Ecto neural progenitor cell (in vitro differentiated cells): Measurements from ENCODE around the gene WIF1.

ENCODE experiments used
- DNase-seq: peaks from one replicate; pipeline ENCODE4 v3.0.0-alpha.2; 2018; ENCODE audit warnings: low spot score

Gene WIF1, protein sequence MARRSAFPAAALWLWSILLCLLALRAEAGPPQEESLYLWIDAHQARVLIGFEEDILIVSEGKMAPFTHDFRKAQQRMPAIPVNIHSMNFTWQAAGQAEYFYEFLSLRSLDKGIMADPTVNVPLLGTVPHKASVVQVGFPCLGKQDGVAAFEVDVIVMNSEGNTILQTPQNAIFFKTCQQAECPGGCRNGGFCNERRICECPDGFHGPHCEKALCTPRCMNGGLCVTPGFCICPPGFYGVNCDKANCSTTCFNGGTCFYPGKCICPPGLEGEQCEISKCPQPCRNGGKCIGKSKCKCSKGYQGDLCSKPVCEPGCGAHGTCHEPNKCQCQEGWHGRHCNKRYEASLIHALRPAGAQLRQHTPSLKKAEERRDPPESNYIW

DNA sequence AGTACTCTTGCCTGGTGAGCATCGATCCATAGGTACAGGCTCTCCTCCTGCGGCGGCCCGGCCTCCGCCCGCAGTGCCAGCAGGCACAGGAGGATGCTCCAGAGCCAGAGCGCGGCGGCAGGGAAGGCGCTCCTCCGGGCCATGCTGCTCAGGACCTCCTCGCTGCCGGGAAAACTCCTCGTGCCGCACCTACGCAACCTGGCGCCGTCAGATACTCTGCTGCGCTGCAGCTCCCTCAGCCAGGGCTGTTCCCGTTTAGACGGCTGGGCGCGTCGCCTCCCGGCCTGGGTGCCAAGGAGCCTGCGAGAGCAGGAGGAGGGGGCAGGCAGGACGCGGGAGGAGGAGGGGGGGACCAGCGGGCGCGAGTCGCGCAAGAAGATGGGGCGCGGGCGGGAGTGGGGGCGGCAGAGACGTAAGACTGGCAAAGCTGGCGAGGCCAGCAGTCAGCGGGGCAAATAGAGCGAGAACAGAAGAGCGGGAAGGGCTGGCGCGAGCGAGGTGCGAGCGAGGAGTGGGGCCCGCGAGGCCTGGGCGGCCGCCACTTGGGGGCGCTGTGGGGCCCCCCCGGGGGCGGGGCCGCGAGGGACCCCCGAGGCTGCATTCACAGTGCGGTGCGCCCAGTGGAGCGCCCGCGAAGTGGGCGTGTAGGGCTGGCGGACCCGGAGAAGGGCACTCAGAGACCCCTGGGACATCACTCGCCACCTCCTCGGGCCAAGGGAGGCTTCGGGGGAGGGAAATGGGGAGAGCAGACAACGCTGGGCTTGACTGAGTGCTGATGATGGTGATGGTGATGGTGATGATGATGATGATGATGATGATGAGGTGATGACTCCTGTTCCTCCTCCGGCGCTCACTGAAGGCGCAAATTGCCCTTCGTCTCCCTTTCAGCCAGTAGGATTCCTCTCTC, at the start of gene WIF1:
TSS of gene WIF1 (minus strand) at position 257 of the 907 bp plus-strand sequence. CDS start at position 143, 114 bp downstream.
- DNase-seq: peak; percentile 82

DNA sequence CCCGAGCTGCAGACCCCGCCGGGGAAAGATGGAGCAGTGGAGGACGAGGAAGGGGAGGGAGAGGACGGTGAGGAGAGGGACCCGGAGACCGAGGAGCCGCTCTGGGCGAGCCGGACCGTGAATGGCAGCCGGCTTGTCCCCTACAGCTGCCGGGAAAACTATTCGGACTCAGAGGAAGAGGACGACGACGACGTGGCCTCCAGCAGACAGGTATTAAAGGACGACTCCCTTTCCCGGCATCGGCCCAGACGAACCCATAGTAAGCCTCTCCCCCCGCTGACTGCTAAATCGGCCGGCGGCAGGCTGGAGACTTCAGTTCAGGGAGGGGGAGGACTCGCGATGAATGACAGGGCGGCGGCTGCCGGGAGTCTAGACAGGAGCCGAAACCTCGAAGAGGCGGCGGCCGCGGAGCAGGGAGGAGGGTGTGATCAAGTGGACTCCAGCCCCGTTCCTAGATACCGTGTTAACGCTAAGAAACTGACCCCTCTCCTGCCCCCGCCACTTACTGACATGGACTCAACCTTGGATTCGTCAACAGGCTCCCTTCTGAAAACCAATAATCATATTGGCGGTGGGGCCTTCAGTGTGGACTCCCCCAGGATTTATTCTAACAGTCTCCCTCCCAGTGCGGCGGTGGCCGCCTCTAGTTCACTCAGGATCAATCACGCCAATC, 49.2 kb upstream of the WIF1 start:
- peak; percentile 86 for DNase-seq

DNA sequence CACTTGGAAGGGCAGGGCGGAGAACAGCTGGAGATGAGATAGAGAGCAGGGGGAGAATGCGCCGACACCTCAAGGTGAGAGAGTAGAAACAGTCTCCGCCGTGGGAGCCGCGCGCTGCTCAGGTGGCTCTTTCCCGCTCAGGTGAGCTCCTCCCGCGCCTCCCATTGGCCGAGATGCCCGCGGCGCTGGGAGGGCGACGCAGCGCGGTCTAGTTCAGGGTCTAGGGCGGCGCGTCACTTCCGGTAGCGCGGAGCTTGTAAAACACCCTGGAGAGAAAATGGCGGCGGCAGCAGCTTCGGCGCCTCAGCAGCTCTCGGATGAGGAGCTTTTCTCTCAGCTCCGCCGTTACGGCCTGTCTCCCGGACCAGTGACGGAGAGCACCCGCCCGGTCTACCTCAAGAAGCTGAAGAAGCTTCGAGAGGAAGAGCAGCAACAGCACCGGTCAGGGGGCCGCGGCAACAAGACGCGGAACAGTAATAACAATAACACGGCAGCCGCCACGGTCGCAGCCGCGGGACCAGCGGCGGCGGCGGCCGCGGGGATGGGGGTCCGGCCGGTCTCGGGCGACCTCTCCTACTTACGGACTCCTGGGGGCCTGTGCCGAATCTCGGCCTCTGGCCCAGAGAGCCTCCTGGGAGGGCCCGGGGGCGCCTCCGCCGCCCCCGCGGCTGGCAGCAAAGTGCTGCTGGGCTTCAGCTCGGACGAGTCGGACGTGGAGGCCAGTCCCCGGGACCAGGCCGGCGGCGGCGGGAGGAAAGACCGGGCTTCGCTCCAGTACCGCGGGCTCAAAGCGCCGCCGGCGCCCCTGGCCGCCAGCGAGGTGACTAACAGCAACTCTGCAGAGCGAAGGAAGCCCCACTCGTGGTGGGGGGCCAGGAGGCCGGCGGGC, 48.5 kb upstream of the WIF1 start, which contains the start of gene LEMD3:
TSS of gene LEMD3 (plus strand) at position 264 of the 889 bp plus-strand sequence. CDS start at position 278, 14 bp downstream.
- peak; percentile 87 for DNase-seq

DNA sequence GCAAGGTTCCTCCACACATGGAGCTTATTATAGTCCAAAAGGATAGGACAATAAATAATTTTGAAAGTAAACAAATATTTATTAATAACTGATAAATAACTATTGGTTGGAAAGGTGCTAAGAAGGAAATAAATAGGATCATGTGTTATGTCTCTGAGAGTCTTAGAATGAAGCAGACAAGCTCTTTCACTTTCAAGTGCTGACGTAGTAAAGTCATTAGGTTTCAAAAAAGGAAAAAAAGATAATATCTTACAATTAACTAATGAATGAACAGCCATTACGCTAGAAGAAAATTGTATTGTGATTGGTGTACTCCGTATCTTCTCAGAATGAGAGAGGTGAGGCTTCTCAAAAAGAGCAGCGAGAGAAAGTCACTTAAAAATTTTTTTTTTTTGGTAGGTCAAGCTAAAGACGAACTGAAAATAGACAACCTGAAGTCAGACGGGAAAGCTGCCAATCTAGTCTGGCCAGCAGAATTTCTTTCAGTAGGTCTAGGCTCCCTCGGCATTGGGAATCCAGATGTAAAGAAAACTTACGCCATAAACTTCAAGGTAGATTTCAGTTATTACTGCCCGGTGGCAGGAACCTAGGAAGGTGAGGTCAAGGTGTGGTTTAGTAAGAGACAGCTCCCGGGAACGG, 47.7 kb upstream of the WIF1 start:
- no peak for DNase-seq

DNA sequence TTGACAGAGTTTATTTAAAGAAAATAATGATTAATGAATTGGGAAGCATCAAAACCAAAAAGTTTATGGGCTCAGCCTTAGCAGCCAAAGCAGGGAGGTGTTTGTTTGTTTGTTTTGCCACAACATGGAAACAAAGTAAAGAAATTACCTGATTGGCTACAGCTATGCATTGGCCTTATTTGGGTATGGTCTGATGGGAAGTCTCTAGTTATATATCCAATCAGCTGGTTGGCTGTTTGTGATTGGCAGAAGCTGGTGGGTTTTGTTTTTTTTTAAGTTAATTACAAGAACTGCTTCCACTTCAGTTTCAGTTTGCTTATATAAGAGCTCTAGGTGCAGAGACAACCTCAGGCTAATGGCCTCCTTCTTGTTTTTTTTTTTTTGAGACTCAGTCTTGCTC, 43.7 kb upstream of the WIF1 start:
- no peak for DNase-seq

DNA sequence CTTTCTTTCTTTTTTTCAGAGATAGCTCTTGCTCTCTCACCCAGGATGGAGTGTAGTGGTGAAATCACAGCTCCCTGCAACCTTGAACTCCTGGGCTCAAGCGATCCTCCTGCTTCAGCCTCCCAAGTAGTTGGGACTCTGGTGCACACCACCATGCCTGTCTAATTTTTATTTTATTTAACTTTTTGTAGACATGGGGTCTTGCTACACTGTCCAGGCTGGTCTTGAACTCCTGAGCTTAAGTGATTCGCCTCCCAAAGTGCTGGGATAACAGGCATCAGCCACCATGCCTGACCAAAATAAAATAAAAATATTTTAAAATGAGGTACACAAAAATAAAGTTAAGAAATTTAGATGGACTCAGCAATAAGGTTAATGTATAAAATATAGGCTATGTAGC, 43.1 kb upstream of the WIF1 start:
- DNase-seq: no peak

DNA sequence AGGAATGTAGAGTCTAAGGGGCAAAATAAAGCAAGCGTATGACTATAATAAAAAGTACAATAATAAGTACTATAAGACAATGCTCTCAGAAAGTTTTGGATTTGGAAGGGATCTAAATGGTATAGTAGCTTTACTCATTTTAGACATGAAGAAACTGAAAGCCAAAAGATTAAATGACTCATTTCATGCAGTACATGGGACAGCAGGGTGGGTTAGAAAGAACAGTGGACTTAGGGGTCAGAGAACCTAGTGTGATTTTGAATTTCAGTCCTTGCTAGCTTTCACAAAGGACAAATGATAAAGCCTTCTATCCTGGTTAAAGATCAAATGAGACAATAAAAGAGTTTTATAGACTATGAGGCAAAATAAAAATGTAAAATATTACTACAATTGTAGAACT, 41.5 kb upstream of the WIF1 start:
- DNase-seq: no peak

DNA sequence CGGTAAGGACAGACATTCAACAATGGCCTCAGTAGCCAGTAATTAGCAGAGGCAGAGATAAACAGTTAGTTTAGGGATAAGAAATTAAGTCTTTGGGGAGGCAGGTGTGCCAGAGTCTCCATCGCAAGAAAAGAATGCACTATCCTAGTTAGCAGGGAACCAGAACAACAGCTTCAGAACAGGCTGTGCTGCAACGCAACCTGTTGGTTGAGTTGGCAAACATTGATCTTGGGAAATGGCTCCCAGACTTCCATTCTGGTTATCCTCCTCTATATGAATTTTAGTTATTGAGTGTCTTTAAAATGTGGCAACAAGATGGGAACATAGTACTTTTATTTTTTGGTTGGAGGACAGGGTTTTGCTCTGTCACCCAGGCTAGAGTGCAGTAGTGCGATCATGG, 36.0 kb upstream of the WIF1 start:
- no peak for DNase-seq

DNA sequence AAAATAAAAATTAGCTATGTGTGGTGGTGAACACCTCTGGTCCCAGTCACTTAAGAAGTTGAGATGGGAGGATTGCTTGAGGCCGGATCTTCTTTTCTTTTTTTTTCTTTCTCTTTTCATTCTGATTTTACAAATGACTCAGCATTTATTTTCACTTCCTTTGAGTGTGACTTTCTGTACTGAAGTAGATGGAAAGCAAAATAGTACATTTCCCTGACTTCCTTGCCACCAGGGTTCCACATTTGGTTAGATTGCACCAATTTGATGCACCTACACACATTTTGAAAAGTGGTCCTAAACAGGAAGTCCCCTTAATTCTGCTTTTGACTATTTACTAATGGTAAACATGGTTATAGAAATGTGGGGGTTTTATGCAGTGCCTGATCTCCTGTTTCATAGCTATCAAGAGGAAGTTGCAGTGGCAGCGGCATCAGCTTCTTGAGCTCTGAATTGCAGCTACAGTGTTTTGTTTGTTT, 35.3 kb upstream of the WIF1 start:
- DNase-seq: no peak

DNA sequence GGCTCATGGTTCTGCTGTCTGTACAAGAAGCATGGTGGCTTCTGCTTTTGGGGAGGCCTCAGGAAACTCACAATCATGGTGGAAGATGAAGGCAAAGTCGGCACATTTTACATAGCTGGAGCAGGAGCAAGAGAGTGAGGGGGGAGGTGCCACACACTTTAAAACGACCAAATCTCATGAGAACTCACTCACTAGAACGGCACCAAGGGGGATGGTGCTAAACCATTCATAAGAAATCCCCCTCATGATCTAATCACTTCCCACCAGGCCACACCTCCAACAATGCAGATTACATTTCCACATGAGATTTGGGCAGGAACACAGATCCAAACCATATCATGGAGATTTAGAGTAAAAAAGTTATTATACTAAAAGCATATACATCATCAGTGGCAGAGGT, 34.7 kb upstream of the WIF1 start:
- DNase-seq: no peak

DNA sequence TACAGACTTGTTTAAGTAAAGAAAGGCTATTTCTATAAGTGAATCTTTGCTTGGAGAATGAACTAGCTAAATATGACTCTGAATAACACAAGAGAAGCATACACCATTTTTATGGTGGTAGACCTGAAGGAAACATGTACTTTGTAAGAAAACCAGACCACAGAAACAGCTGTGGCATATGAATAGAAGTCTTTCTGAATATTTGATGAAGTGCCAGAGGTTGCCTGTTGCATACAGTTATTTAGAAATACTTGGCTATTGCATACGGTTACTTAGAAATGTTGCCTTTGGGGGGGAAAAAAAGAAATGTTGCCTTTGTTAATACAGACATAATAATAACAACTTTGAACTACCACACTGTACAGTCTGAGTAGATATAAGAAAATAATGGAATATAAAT, 31.5 kb upstream of the WIF1 start:
- no peak for DNase-seq

DNA sequence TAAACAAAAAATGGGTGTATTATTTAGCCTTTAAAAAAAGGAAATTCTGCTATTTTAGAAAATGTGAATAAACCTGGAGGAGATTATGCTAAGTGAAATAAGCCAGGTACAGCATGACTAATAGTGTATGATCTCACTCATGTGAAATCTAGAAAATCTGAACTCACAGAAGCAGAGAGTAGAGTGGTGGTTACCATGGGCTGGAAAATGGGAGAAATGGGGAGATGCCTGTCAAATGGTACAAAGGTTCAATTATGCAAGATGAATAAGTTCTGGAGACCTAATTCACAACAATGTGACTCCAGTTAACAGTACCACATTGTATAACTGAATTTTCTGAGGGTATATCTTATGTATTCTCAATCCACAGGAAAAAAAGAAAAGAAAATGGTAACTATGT, 30.9 kb upstream of the WIF1 start:
- no peak for DNase-seq

DNA sequence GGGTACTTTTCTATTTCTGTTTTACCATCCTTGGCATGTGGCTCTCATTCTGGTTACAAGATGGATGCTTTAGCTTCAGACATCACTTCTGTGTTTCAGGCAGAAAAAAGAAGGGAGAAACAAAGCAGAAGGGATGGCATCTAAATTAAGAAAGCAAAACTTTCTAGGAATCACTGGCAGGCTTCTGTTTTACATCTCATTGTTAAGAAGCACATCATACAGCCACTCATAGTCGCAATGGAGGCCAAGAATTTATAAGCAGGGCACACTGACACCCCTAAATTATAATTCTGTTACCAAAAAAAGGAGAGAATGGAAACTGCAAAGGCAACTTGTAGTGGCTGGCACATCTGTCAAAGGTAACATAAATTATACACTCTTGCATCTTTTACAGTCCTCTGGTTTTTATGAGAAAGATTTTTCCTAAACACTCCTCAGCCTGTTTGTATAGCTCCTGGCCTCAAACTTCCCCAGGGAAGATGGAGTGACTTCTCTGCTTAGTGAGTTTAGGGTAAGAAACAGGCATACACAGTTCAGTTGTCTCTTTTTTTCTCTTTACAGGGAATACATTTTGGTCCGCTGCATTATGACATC, 26.3 kb upstream of the WIF1 start:
- DNase-seq: no peak

DNA sequence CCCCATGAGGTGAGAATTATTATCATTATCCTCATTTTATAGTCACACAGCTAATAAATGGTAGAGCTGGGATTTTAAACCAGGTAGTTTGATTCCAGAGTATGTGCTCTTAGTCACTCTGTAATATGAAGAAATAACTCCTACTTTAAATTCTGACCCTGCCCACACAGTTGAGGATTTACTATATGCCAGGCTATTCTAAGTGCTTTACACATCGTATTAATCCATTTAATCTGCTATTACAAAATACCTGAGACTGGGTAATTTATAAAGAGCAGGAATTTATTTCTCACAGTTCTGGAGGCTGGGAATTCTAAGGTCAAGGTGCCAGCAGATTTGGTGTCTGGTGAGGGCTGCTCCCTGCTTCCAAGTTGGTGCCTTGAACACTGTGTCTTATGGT, 19.6 kb upstream of the WIF1 start:
- DNase-seq: no peak

DNA sequence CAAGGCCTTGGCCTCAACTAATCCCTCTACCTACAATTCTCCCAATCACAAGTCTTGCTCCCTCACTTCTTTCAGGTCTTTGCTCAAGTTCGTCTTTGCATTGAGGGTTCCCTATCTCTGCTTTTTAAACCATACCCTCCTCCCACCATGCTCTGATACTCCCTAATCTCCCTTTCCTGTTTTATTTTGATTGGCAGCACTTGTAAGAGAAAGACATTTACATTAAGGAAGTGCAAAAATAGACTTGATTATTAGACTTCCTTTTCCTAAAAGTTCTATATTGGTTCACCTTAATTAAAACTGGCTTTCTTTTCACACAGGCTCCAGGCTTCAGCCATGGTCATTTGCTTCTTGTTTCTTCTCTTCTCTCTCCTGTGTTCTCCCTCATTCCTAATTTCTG, 18.3 kb upstream of the WIF1 start:
- DNase-seq: no peak

DNA sequence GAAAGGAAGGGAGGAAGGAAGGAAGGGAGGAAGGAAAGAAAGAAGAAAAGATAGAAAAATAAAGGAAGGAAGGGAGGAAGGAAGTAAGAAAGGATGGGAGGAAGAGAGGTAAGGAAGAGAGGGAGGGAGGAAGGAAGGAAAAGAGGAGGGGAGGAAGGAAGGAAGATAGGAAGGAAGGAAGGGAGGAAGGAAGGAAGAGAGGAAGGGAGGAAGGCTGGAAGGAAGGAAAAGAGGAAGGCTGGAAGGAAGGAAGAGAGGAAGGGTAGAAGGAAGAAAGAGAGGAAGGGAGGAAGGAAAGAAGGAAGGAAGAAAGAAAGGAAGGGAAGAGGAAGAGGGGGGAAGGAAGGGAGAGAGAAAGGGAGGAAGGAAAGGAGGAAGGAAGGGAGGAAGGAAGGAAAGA, 12.8 kb upstream of the WIF1 start:
- DNase-seq: no peak

DNA sequence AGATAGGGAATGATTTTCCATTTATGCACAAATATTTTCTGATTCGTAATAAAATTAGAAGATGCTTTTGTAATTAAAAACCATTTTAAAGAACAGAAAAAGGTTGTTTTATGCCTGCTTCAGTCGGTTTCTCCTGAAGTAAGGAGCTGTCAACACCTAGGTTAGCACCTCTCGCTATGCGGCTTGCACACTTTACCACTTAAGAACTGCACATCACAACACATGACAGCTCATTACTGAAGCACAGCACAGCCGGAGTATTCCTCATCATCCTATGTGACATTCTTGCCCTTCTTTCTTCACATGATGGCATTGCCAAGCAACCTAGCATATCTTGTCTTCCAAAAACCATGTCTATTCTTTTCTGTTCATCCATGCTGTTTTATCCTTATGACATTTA, 5.4 kb upstream of the WIF1 start:
- no peak for DNase-seq

DNA sequence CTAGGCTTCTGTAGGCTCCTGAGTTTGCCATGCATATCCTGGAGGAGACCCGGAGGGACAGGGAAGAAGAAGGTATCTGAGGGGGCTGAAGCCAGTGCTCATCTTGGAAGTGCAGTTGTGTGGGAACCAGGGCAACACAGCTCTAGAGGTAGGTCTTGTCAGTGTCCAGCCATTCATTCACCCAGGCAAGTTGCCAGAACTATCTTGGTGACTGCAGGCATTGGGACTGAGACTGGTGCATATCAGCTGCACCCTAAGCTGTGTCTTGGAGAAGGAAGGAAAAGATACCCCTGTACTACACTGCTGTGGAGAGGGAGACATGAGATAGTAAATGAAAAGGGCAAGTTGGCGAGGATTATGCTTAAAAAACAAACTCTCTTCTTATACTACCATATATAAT, 4.9 kb upstream of the WIF1 start:
- no peak for DNase-seq

DNA sequence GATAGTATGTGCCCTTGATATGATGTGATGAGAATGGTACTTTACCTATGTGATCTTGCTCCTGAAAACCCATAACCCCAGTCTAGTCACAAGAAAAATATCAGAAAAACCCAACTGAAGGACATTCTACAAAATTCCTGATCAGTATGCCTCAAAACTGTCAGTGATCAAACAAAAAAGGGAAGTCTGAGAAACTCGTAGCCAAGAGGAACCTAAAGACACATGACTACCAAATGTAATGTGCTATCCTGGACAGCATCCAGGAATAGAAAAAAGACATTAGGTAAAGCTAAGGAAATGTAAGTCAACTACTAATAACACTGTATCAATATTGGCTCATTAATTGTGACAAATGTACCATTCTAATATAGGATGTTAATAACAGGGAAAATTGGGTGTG, 4.1 kb upstream of the WIF1 start:
- no peak for DNase-seq

DNA sequence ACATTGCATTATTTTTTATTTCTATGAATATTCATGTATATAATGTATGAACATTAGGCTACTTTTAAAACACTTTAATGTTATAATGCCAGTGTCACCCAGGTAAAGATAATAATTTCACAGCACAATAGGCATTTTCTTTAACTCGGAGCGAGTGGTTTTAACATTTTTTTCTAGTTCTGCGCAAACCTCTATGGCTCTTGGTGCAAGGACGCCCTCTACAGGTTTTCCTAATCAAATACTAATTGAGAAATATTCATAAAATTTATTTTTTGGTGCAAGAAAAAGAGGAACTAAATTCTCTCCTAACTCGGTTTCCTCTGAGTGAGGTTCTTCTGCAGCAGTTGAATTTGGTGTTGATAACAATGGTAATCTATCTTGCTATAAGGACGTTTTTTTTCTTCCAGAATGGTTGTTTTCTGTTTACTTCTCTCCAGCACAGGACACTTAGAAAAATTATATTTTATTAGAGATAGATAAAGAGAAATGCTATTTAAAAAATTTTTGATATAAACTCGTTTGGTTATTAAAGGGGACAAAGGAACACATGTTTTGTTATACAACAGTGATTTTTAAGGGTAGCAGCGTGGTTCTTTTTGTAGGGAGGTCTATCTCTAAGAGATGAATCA, 2.4 kb upstream of the WIF1 start:
- DNase-seq: no peak
